ENCODE data around the gene FIZ1. TPM values are rescaled to one million over a fixed set of nuclear protein-coding genes. Genes with fewer than 3 reads are reported as not detected.

Gene FIZ1
- total RNA-seq, 4 donors from 2014 or later = 8.3 to 17.3 (median 11.4) TPM

- H3K27ac ChIP-seq (replicated peaks in 1 of 4) = no peak overlapping the region
- intact Hi-C loops (cut with DNase I) = no loop called here
- H3K9me3 ChIP-seq = no peaks in the 10 kb centered on the region
- H3K4me3 ChIP-seq = no peak overlapping the region
- TF ChIP-seq EP300 (IDR thresholded peaks at IDR 0.05) = no peak
- TF ChIP-seq POLR2AphosphoS5 (IDR thresholded peaks at IDR 0.05) = no peak
- no peak for TF ChIP-seq POLR2A (IDR thresholded peaks at IDR 0.05; ENCODE audit: low read depth)
- TF ChIP-seq, protein P1, sequence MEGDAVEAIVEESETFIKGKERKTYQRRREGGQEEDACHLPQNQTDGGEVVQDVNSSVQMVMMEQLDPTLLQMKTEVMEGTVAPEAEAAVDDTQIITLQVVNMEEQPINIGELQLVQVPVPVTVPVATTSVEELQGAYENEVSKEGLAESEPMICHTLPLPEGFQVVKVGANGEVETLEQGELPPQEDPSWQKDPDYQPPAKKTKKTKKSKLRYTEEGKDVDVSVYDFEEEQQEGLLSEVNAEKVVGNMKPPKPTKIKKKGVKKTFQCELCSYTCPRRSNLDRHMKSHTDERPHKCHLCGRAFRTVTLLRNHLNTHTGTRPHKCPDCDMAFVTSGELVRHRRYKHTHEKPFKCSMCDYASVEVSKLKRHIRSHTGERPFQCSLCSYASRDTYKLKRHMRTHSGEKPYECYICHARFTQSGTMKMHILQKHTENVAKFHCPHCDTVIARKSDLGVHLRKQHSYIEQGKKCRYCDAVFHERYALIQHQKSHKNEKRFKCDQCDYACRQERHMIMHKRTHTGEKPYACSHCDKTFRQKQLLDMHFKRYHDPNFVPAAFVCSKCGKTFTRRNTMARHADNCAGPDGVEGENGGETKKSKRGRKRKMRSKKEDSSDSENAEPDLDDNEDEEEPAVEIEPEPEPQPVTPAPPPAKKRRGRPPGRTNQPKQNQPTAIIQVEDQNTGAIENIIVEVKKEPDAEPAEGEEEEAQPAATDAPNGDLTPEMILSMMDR (IDR thresholded peaks at IDR 0.05) = no peak
- no peak for DNase-seq (ENCODE audit: extremely low spot score)
- no peaks in the 10 kb centered on the region for H3K36me3 ChIP-seq
- 71% methylated on average over 23 of the region's 23 CpGs for WGBS
- H3K4me1 ChIP-seq = peaks cover 23 to 34% (median 29%) of the 10 kb centered on the region in 4 donors
- H3K27me3 ChIP-seq = peaks cover 0 to 58% (median 8%) of the 10 kb centered on the region in 4 donors
Measured at GRCh38 chr19:55544776-55545439, 54.4 kb downstream of the FIZ1 start.

- intact Hi-C loops (cut with DNase I) = no loop called here
- TF ChIP-seq EP300 (IDR thresholded peaks at IDR 0.05) (no peak), POLR2AphosphoS5 (IDR thresholded peaks at IDR 0.05) (no peak), POLR2A (IDR thresholded peaks at IDR 0.05; ENCODE audit: low read depth) (no peak)
- TF ChIP-seq, protein P1 (IDR thresholded peaks at IDR 0.05) = no peak
- peaks cover 26 to 30% (median 28%) of the 10 kb centered on the region in 4 donors for H3K4me1 ChIP-seq
- peaks cover 0 to 52% (median 5%) of the 10 kb centered on the region in 4 donors for H3K27me3 ChIP-seq
- WGBS = 77% methylated on average over 14 of the region's 15 CpGs
- no peak overlapping the region for H3K27ac ChIP-seq (replicated peaks in 1 of 4)
- no peaks in the 10 kb centered on the region for H3K36me3 ChIP-seq
- no peak overlapping the region for H3K4me3 ChIP-seq
- DNase-seq (ENCODE audit: extremely low spot score) = no peak
- no peaks in the 10 kb centered on the region for H3K9me3 ChIP-seq
Measured at GRCh38 chr19:55544014-55544413, 55.3 kb downstream of the FIZ1 start.

- 76% methylated on average over 5 of the region's 5 CpGs for WGBS
- H3K4me1 ChIP-seq = peaks cover 26 to 32% (median 28%) of the 10 kb centered on the region in 4 donors
- H3K36me3 ChIP-seq = no peaks in the 10 kb centered on the region
- DNase-seq (ENCODE audit: extremely low spot score) = no peak
- H3K27ac ChIP-seq (replicated peaks in 1 of 4) = no peak overlapping the region
- H3K9me3 ChIP-seq = no peaks in the 10 kb centered on the region
- intact Hi-C loops (cut with DNase I) = no loop called here
- H3K27me3 ChIP-seq = peaks cover 0 to 48% (median 5%) of the 10 kb centered on the region in 4 donors
- TF ChIP-seq POLR2A (IDR thresholded peaks at IDR 0.05; ENCODE audit: low read depth) (no peak), POLR2AphosphoS5 (IDR thresholded peaks at IDR 0.05) (no peak), EP300 (IDR thresholded peaks at IDR 0.05) (no peak)
- TF ChIP-seq, protein P1 (IDR thresholded peaks at IDR 0.05) = no peak
- H3K4me3 ChIP-seq = no peak overlapping the region
Measured at GRCh38 chr19:55543567-55543966, 55.8 kb downstream of the FIZ1 start.

DNA sequence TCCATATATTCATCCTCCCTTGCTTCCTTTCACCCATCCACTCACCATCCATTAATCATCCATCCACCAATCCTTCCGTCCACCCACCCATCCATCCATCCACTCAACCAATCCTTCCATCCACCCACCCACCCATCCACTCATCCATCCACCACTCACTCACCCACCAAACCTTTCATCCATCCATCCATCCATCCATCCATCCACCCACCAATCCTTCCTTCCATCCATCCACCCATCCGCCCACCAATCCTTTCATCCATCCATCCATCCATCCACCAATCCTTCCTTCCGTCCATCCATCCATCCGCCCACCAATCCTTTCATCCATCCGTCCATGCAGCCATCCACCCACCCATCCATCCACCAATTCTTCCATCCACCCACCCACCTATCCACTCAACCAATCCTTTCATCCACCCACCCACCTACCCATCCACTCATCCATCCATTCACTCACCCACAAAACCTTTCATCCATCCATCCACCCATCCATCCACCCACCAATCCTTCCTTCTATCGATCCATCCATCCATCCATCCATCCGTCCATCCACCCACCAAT, 56.9 kb downstream of the FIZ1 start:
- intact Hi-C loops (cut with DNase I) = no loop called here
- H3K4me3 ChIP-seq = no peak overlapping the region
- peaks cover 0 to 36% (median 5%) of the 10 kb centered on the region in 4 donors for H3K27me3 ChIP-seq
- TF ChIP-seq POLR2A (IDR thresholded peaks at IDR 0.05; ENCODE audit: low read depth) = no peak
- no peak for TF ChIP-seq EP300 (IDR thresholded peaks at IDR 0.05)
- no peaks in the 10 kb centered on the region for H3K9me3 ChIP-seq
- WGBS = 90% methylated on average over 7 of the region's 7 CpGs
- H3K4me1 ChIP-seq = peaks cover 22 to 30% (median 25%) of the 10 kb centered on the region in 4 donors
- no peaks in the 10 kb centered on the region for H3K36me3 ChIP-seq
- no peak for DNase-seq (ENCODE audit: extremely low spot score)
- no peak overlapping the region for H3K27ac ChIP-seq (replicated peaks in 1 of 4)

Other genes with a start within 250 kb of the FIZ1 start
- gene COX6B2, start 244.8 kb downstream of the FIZ1 start, total RNA-seq = under 1 TPM in 1 of 4 donors, not detected in 3; 0.19 TPM
- gene GARIN5B, start 236.3 kb downstream of the FIZ1 start, total RNA-seq = not detected
- under 1 TPM in 2 of 4 donors, not detected in 2; 0.33 to 0.34 TPM for gene IL11, start 229.1 kb downstream of the FIZ1 start, total RNA-seq
- gene TMEM190, start 222.7 kb downstream of the FIZ1 start, total RNA-seq = not detected
- 1 to 10 TPM in 2 of 4 donors, under 1 TPM in 2; 0.83 to 7.5 (median 1.00) TPM for gene TMEM238, start 215.2 kb downstream of the FIZ1 start, total RNA-seq
- 100 to 1,000 TPM; 263 to 419 (median 369) TPM for gene RPL28, start 213.6 kb downstream of the FIZ1 start, total RNA-seq
- gene UBE2S, start 191.7 kb downstream of the FIZ1 start, total RNA-seq = 10 to 100 TPM in 3 of 4 donors, 1 to 10 TPM in 1; 9.1 to 37.9 (median 22.0) TPM
- under 1 TPM in 2 of 4 donors, not detected in 2; under 0.01 to 0.13 TPM for gene SHISA7, start 156.2 kb downstream of the FIZ1 start, total RNA-seq
- gene ISOC2, start 137.9 kb downstream of the FIZ1 start, total RNA-seq = 100 to 1,000 TPM in 1 of 4 donors, 10 to 100 TPM in 3; 66.8 to 104 (median 77.7) TPM
- not detected for gene C19orf85, start 134.8 kb downstream of the FIZ1 start, total RNA-seq
- 10 to 100 TPM in 3 of 4 donors, 1 to 10 TPM in 1; 5.1 to 16.6 (median 11.9) TPM for gene ZNF628, start 122.9 kb downstream of the FIZ1 start, total RNA-seq
- gene NAT14, start 114.3 kb downstream of the FIZ1 start, total RNA-seq = 10 to 100 TPM in 3 of 4 donors, 1 to 10 TPM in 1; 5.8 to 14.2 (median 10.2) TPM
- gene SSC5D, start 111.1 kb downstream of the FIZ1 start, total RNA-seq = 10 to 100 TPM in 3 of 4 donors, 1 to 10 TPM in 1; 9.5 to 41.2 (median 14.6) TPM
- gene SBK2, start 62.4 kb downstream of the FIZ1 start, total RNA-seq = not detected
- gene SBK3, start 54.0 kb downstream of the FIZ1 start, total RNA-seq = 1 to 10 TPM in 2 of 4 donors, under 1 TPM in 1, not detected in 1; 0.83 to 1.5 (median 1.5) TPM
- gene ZNF579, start 18.7 kb downstream of the FIZ1 start, total RNA-seq = 10 to 100 TPM in 1 of 4 donors, 1 to 10 TPM in 3; 4.2 to 11.1 (median 8.1) TPM
- gene ZNF524, start 771 bp upstream of the FIZ1 start, total RNA-seq = 10 to 100 TPM; 20.5 to 36.2 (median 27.9) TPM
- gene ZNF865, start 6.1 kb upstream of the FIZ1 start, total RNA-seq = 10 to 100 TPM in 2 of 4 donors, 1 to 10 TPM in 2; 7.5 to 15.4 (median 10.2) TPM
- gene ZNF784, start 25.0 kb upstream of the FIZ1 start, total RNA-seq = 1 to 10 TPM; 2.5 to 6.3 (median 4.0) TPM
- 10 to 100 TPM; 38.3 to 66.8 (median 43.1) TPM for gene ZNF580, start 41.5 kb upstream of the FIZ1 start, total RNA-seq
- 10 to 100 TPM; 13.3 to 26.6 (median 18.2) TPM for gene ZNF581, start 44.1 kb upstream of the FIZ1 start, total RNA-seq
- gene CCDC106, start 48.7 kb upstream of the FIZ1 start, total RNA-seq = 10 to 100 TPM in 3 of 4 donors, 1 to 10 TPM in 1; 9.4 to 22.0 (median 19.2) TPM
- 100 to 1,000 TPM in 2 of 4 donors, 10 to 100 TPM in 2; 80.4 to 122 (median 104) TPM for gene U2AF2, start 55.5 kb upstream of the FIZ1 start, total RNA-seq
- gene EPN1, start 75.7 kb upstream of the FIZ1 start, total RNA-seq = 100 to 1,000 TPM in 2 of 4 donors, 10 to 100 TPM in 2; 30.7 to 176 (median 104) TPM
- gene NLRP9, start 138.9 kb upstream of the FIZ1 start, total RNA-seq = not detected
- gene RFPL4A, start 159.6 kb upstream of the FIZ1 start, total RNA-seq = not detected
- gene RFPL4AL1, start 169.6 kb upstream of the FIZ1 start, total RNA-seq = not detected
- gene NLRP11, start 232.5 kb upstream of the FIZ1 start, total RNA-seq = not detected
- gene NLRP4, start 237.0 kb upstream of the FIZ1 start, total RNA-seq = not detected

All from esophagus muscularis mucosa (tissue), 4 donors.